COR-L47 (cell line): ENCODE measurements around the gene AUTS2.

Experiments
- DNase-seq: peaks from one replicate; lab custom pipeline; 2025; lab: John Stamatoyannopoulos, UW

Gene AUTS2

GRCh38 chr7:70693686-70694433, 1095.6 kb downstream of the AUTS2 start:
- peak; percentile 72 for DNase-seq

- peak; percentile 49 for DNase-seq
Measured at GRCh38 chr7:70694434-70694970, 1096.2 kb downstream of the AUTS2 start.

- DNase-seq: no peak
Measured at GRCh38 chr7:70694971-70695794, 1096.9 kb downstream of the AUTS2 start.

- no peak for DNase-seq
Measured at GRCh38 chr7:70695795-70696083, 1097.5 kb downstream of the AUTS2 start.

- DNase-seq: no peak
Measured at GRCh38 chr7:70696201-70696754, 1098.0 kb downstream of the AUTS2 start.

- peak; percentile 65 for DNase-seq
Measured at GRCh38 chr7:70698219-70698832, 1100.1 kb downstream of the AUTS2 start.

- DNase-seq: no peak
Measured at GRCh38 chr7:70699271-70699670, 1101.0 kb downstream of the AUTS2 start.

GRCh38 chr7:70700055-70700940, 1102.0 kb downstream of the AUTS2 start:
- DNase-seq: no peak

GRCh38 chr7:70700941-70701425, 1102.7 kb downstream of the AUTS2 start:
- DNase-seq: no peak

- no peak for DNase-seq
Measured at GRCh38 chr7:70701477-70701876, 1103.2 kb downstream of the AUTS2 start.

- no peak for DNase-seq
Measured at GRCh38 chr7:70701991-70702390, 1103.7 kb downstream of the AUTS2 start.

- DNase-seq: no peak
Measured at GRCh38 chr7:70703785-70704184, 1105.5 kb downstream of the AUTS2 start.

- peak; percentile 68 for DNase-seq
Measured at GRCh38 chr7:70704831-70705346, 1106.6 kb downstream of the AUTS2 start.

GRCh38 chr7:70706204-70706603, 1107.9 kb downstream of the AUTS2 start:
- no peak for DNase-seq

- no peak for DNase-seq
Measured at GRCh38 chr7:70706698-70707097, 1108.4 kb downstream of the AUTS2 start.

- DNase-seq: no peak
Measured at GRCh38 chr7:70707823-70708243, 1109.6 kb downstream of the AUTS2 start.

GRCh38 chr7:70710011-70710480, 1111.8 kb downstream of the AUTS2 start:
- DNase-seq: no peak

- no peak for DNase-seq
Measured at GRCh38 chr7:70710651-70711050, 1112.4 kb downstream of the AUTS2 start.

GRCh38 chr7:70711452-70711851, 1113.2 kb downstream of the AUTS2 start:
- no peak for DNase-seq

- DNase-seq: peak; percentile 46
Measured at GRCh38 chr7:70712942-70713341, 1114.7 kb downstream of the AUTS2 start.

- no peak for DNase-seq
Measured at GRCh38 chr7:70714506-70715038, 1116.3 kb downstream of the AUTS2 start.
